DND-41 (cell line): ENCODE measurements around the gene TAF6L.

Experiments
- CTCF ChIP-seq: IDR thresholded peaks from 2 replicates; pipeline ENCODE4 v1.5.1; 2012; ENCODE audit warnings: borderline replicate concordance, low read length, moderate library complexity, mild to moderate bottlenecking; ENCODE audit not compliant: poor library complexity, severe bottlenecking; ENCODE audit errors: extremely low read depth
- EZH2 ChIP-seq: IDR thresholded peaks from 3 replicates; pipeline ENCODE4 v1.6.1; 2012; ENCODE audit warnings: borderline replicate concordance, low read depth, mild to moderate bottlenecking, moderate library complexity, low read length, inconsistent platforms; ENCODE audit not compliant: severe bottlenecking

- TF ChIP-seq EZH2, result no peak
- no peak for TF ChIP-seq CTCF
Observed at GRCh38 chr11:62727165-62727871, 43.9 kb upstream of the TAF6L start, which contains the start of gene HNRNPUL2.
